Endothelial cell (in vitro differentiated cells): Measurements from ENCODE around the gene ASF1B. TPM values are rescaled to one million over a fixed set of nuclear protein-coding genes. Genes with fewer than 3 reads are reported as not detected.

ENCODE experiments used
- DNase-seq: peaks from one replicate; pipeline ENCODE4 v3.0.0; 2021; ENCODE audit warnings: low spot score
- H3K27ac Mint-ChIP-seq: one replicate; pipeline ENCODE4 v1.8.0; 2021; ENCODE audit warnings: mixed read lengths, inconsistent platforms; ENCODE audit not compliant: unreplicated experiment
- H3K27me3 Mint-ChIP-seq: one replicate; pipeline ENCODE4 v1.8.0; 2021; ENCODE audit warnings: mild to moderate bottlenecking, moderate library complexity, mixed read lengths, inconsistent platforms; ENCODE audit not compliant: unreplicated experiment
- H3K36me3 Mint-ChIP-seq: one replicate; pipeline ENCODE4 v1.8.0; 2021; ENCODE audit warnings: mild to moderate bottlenecking, low read depth, mixed read lengths, inconsistent platforms; ENCODE audit not compliant: unreplicated experiment
- H3K4me1 Mint-ChIP-seq: one replicate; pipeline ENCODE4 v1.8.0; 2021; ENCODE audit warnings: mild to moderate bottlenecking, mixed read lengths, inconsistent platforms; ENCODE audit not compliant: unreplicated experiment
- H3K4me3 Mint-ChIP-seq: one replicate; pipeline ENCODE4 v1.8.0; 2021; ENCODE audit warnings: mild to moderate bottlenecking, mixed read lengths, inconsistent platforms; ENCODE audit not compliant: unreplicated experiment
- H3K9me3 Mint-ChIP-seq: one replicate; pipeline ENCODE4 v1.8.0; 2021; ENCODE audit warnings: mixed read lengths, inconsistent platforms; ENCODE audit not compliant: unreplicated experiment
- total RNA-seq: library from RNA; stranded (reverse); fragmentation: NEBNext Ultra II Directional; extraction: Animal tissue kit (Norgen Biotek cat#: 25700); gene quantifications from one replicate; pipeline ENCODE4 v1.2.1, GENCODE V29; 2021; ENCODE audit not compliant: unreplicated experiment
- TF ChIP-seq, protein P1 (sequence below): fragments of 200-600 bp; sonication (generic); IDR thresholded peaks from one replicate; pipeline ENCODE4 v1.5.0; 2021; ENCODE audit warnings: antibody characterized with exemption; ENCODE audit not compliant: unreplicated experiment

Gene ASF1B
- total RNA-seq, 1 donor from 2014 or later: 7.1 TPM

- TF ChIP-seq, protein P1, sequence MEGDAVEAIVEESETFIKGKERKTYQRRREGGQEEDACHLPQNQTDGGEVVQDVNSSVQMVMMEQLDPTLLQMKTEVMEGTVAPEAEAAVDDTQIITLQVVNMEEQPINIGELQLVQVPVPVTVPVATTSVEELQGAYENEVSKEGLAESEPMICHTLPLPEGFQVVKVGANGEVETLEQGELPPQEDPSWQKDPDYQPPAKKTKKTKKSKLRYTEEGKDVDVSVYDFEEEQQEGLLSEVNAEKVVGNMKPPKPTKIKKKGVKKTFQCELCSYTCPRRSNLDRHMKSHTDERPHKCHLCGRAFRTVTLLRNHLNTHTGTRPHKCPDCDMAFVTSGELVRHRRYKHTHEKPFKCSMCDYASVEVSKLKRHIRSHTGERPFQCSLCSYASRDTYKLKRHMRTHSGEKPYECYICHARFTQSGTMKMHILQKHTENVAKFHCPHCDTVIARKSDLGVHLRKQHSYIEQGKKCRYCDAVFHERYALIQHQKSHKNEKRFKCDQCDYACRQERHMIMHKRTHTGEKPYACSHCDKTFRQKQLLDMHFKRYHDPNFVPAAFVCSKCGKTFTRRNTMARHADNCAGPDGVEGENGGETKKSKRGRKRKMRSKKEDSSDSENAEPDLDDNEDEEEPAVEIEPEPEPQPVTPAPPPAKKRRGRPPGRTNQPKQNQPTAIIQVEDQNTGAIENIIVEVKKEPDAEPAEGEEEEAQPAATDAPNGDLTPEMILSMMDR: no peak
- H3K4me1 Mint-ChIP-seq: peaks cover 28% of the 10 kb centered on the region
- no peak overlapping the region for H3K4me3 Mint-ChIP-seq
- H3K27me3 Mint-ChIP-seq: peaks cover 10% of the 10 kb centered on the region
- DNase-seq: no peak
- H3K27ac Mint-ChIP-seq: no peak overlapping the region
- no peaks in the 10 kb centered on the region for H3K9me3 Mint-ChIP-seq
- H3K36me3 Mint-ChIP-seq: peaks cover 9% of the 10 kb centered on the region
These were observed 15.9 kb downstream of the ASF1B start for GRCh38 chr19:14120497-14120780.

- Mint-ChIP-seq H3K36me3 (peaks cover 9% of the 10 kb centered on the region), H3K9me3 (no peaks in the 10 kb centered on the region), H3K27ac (peak overlapping the region; percentile 48), H3K27me3 (peaks cover 10% of the 10 kb centered on the region), H3K4me1 (peaks cover 34% of the 10 kb centered on the region), H3K4me3 (no peak overlapping the region)
- TF ChIP-seq, protein P1: no peak
- DNase-seq: no peak
These were observed 16.5 kb downstream of the ASF1B start for GRCh38 chr19:14119644-14120496.

DNA sequence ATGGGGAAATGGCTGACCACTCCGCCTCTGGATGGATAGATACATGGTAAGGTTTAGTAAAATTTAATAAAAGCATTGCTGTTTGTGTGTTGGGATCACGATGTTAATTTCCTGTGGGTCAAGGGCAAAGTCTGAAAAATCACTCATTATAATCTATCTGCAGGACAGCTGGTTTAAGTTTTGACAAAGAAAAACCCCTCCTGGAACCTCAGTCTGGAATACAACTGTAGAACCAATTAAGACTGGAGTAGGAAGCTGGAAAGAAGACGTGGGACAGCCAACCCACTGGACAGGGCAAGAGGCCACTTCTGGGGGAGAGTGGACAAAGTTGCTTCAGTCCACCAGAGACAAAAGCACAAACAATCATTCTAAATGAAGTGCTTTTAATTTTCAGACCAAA, 17.2 kb downstream of the ASF1B start:
- Mint-ChIP-seq H3K27ac (peak overlapping the region; percentile 89), H3K9me3 (no peaks in the 10 kb centered on the region), H3K36me3 (peaks cover 9% of the 10 kb centered on the region), H3K4me3 (peak overlapping the region; percentile 90), H3K4me1 (peaks cover 34% of the 10 kb centered on the region), H3K27me3 (peaks cover 7% of the 10 kb centered on the region)
- DNase-seq: no peak
- TF ChIP-seq, protein P1: no peak

- no peak for DNase-seq
- peaks cover 7% of the 10 kb centered on the region for H3K27me3 Mint-ChIP-seq
- peaks cover 9% of the 10 kb centered on the region for H3K36me3 Mint-ChIP-seq
- peak overlapping the region; percentile 89 for H3K27ac Mint-ChIP-seq
- TF ChIP-seq, protein P1: no peak
- no peaks in the 10 kb centered on the region for H3K9me3 Mint-ChIP-seq
- peak overlapping the region; percentile 90 for H3K4me3 Mint-ChIP-seq
- peaks cover 40% of the 10 kb centered on the region for H3K4me1 Mint-ChIP-seq
These were observed 18.0 kb downstream of the ASF1B start for GRCh38 chr19:14118165-14119051.
